Natural killer cell (primary cell): Measurements from ENCODE around the gene C1GALT1. TPM values are rescaled to one million over a fixed set of nuclear protein-coding genes. Genes with fewer than 3 reads are reported as not detected.
A peak's percentile ranks its signal among the peaks of the same experiment; 100 is the strongest.

Experiments used
- ATAC-seq, 3 donors: fragments of 150-1000 bp in 2 of 3; fragments of 200-7000 bp in 1 of 3; cut with Tn5 transposase; 1 replicate in 1 of 3; 2 replicates in 2 of 3; pipeline ENCODE4 v1.10.0; 2021; ENCODE audit warnings: mild to moderate bottlenecking in 2 of 3, moderate library complexity in 2 of 3
- DNase-seq, 2 donors: peaks; one replicate each; pipeline versions ENCODE4 v3.0.0 to v3.0.0-alpha.2; 2013 to 2021; ENCODE audit warnings: mixed read lengths in 1 of 2
- H3K27ac ChIP-seq: one replicate; pipeline ENCODE4 v1.5.1; 2013; ENCODE audit warnings: mild to moderate bottlenecking, low read length
- H3K27me3 ChIP-seq: one replicate; pipeline ENCODE4 v1.6.1; 2013; ENCODE audit warnings: low read length; ENCODE audit not compliant: control insufficient read depth, insufficient read depth
- H3K36me3 ChIP-seq: one replicate; pipeline ENCODE4 v1.6.1; 2013; ENCODE audit warnings: low read length; ENCODE audit not compliant: control insufficient read depth, insufficient read depth
- H3K4me1 ChIP-seq: one replicate; pipeline ENCODE4 v1.6.1; 2013; ENCODE audit warnings: low read length; ENCODE audit not compliant: control insufficient read depth, insufficient read depth
- H3K4me3 ChIP-seq: one replicate; pipeline ENCODE4 v1.5.1; 2013; ENCODE audit warnings: low read length
- H3K9me3 ChIP-seq: one replicate; pipeline ENCODE4 v1.6.1; 2013; ENCODE audit warnings: low read length; ENCODE audit not compliant: control insufficient read depth, insufficient read depth
- H3K27ac Mint-ChIP-seq, 2 donors: one replicate each; pipeline ENCODE4 v1.8.0; 2022; ENCODE audit warnings: mild to moderate bottlenecking in 2 of 2, mixed read lengths in 2 of 2, moderate library complexity in 1 of 2
- H3K27me3 Mint-ChIP-seq, 2 donors: one replicate each; pipeline ENCODE4 v1.8.0; 2022; ENCODE audit warnings: low read depth in 2 of 2, mixed read lengths in 2 of 2
- H3K36me3 Mint-ChIP-seq: one replicate; pipeline ENCODE4 v1.8.0; 2022; ENCODE audit warnings: mixed read lengths
- H3K4me1 Mint-ChIP-seq, 2 donors: one replicate each; pipeline ENCODE4 v1.8.0; 2022; ENCODE audit warnings: mixed read lengths in 2 of 2
- H3K4me3 Mint-ChIP-seq: one replicate; pipeline ENCODE4 v1.8.0; 2022; ENCODE audit warnings: mild to moderate bottlenecking, moderate library complexity, mixed read lengths
- H3K9me3 Mint-ChIP-seq, 2 donors: one replicate each; pipeline ENCODE4 v1.8.0; 2022; ENCODE audit warnings: mixed read lengths in 2 of 2
- CTCF ChIP-seq: fragments of 200-600 bp; IDR thresholded peaks from one replicate; pipeline ENCODE4 v1.8.0; 2022; ENCODE audit warnings: antibody characterized with exemption
- WGBS: methylation state at CpG from one replicate; pipeline ENCODE4 v1.1.7; 2013; ENCODE audit warnings: missing lambda C conversion rate; ENCODE audit not compliant: insufficient coverage; 5-methylcytosine and 5-hydroxymethylcytosine counted together
- intact Hi-C: fragments of 100-400 bp; cut with micrococcal nuclease; formaldehyde crosslinking; loops from one replicate; pipeline ENCODE4 v1.14.2; 2022
- total RNA-seq, 4 donors: library from RNA; stranded (reverse); fragments of 120-200 nt in 1 of 4; gene quantifications; one replicate each; pipeline versions ENCODE4 v1.2.3 to v1.2.4, GENCODE V29; 2013 to 2022

The C1GALT1 gene
- total RNA-seq, 3 donors from 2014 or later (not counting 1 experiment from before 2014, with no cell fraction given), result 54.5 to 64.5 (median 63.7) TPM

- peak in 1 of 2 donors; percentile 11 for DNase-seq
- 100% methylated on average over 1 of the region's 1 CpG for WGBS
- Histone ChIP-seq H3K36me3 (peaks cover 20% of the 10 kb centered on the region), H3K27ac (no peak overlapping the region), H3K9me3 (no peaks in the 10 kb centered on the region), H3K4me1 (no peaks in the 10 kb centered on the region), H3K4me3 (no peak overlapping the region), H3K27me3 (no peaks in the 10 kb centered on the region)
- no peak for TF ChIP-seq CTCF
- Mint-ChIP-seq H3K27ac (peak overlapping the region in 1 of 2 donors; percentile 63), H3K4me1 (peaks cover 31 to 41% of the 10 kb centered on the region in 2 donors), H3K27me3 (no peaks in the 10 kb centered on the region), H3K4me3 (no peak overlapping the region), H3K36me3 (peaks cover 15% of the 10 kb centered on the region), H3K9me3 (peaks cover 4 to 7% of the 10 kb centered on the region in 2 donors)
- ATAC-seq, result no peak
- intact Hi-C loops, result no loop called here
These were observed 48.7 kb downstream of the C1GALT1 start for GRCh38 chr7:7231000-7231399.

GRCh38 chr7:7231865-7232264 lies 49.5 kb downstream of the C1GALT1 start:
- intact Hi-C loops, result no loop called here
- 100% methylated on average over 3 of the region's 3 CpGs for WGBS
- no peaks in the 10 kb centered on the region for H3K9me3 ChIP-seq
- no peaks in the 10 kb centered on the region for H3K27me3 Mint-ChIP-seq
- TF ChIP-seq CTCF, result no peak
- no peaks in the 10 kb centered on the region for H3K4me1 ChIP-seq
- H3K27ac Mint-ChIP-seq, result peak overlapping the region; percentile 63 to 66
- no peak for ATAC-seq
- H3K27ac ChIP-seq, result no peak overlapping the region
- H3K9me3 Mint-ChIP-seq, result peaks cover 4 to 7% of the 10 kb centered on the region in 2 donors
- peaks cover 19% of the 10 kb centered on the region for H3K36me3 ChIP-seq
- H3K36me3 Mint-ChIP-seq, result peaks cover 15% of the 10 kb centered on the region
- no peak overlapping the region for H3K4me3 ChIP-seq
- H3K4me3 Mint-ChIP-seq, result no peak overlapping the region
- no peak for DNase-seq
- peaks cover 35 to 45% of the 10 kb centered on the region in 2 donors for H3K4me1 Mint-ChIP-seq
- no peaks in the 10 kb centered on the region for H3K27me3 ChIP-seq

GRCh38 chr7:7235347-7235746 lies 53.0 kb downstream of the C1GALT1 start:
- Histone ChIP-seq H3K27me3 (no peaks in the 10 kb centered on the region), H3K4me1 (no peaks in the 10 kb centered on the region), H3K9me3 (no peaks in the 10 kb centered on the region), H3K27ac (no peak overlapping the region), H3K36me3 (peaks cover 39% of the 10 kb centered on the region), H3K4me3 (no peak overlapping the region)
- peaks cover 22% of the 10 kb centered on the region for H3K36me3 Mint-ChIP-seq
- H3K27ac Mint-ChIP-seq, result no peak overlapping the region
- no peak for ATAC-seq
- no peak for DNase-seq
- H3K27me3 Mint-ChIP-seq, result no peaks in the 10 kb centered on the region
- WGBS, result 97% methylated on average over 3 of the region's 3 CpGs
- TF ChIP-seq CTCF, result no peak
- peaks cover 4 to 7% of the 10 kb centered on the region in 2 donors for H3K9me3 Mint-ChIP-seq
- peaks cover 41 to 43% of the 10 kb centered on the region in 2 donors for H3K4me1 Mint-ChIP-seq
- intact Hi-C loops, result loop anchor here (5.0 kb wide), 1 partner anchor 53 kb away; the partner anchor contains the start of gene C1GALT1
- no peak overlapping the region for H3K4me3 Mint-ChIP-seq

GRCh38 chr7:7236041-7236440 lies 53.7 kb downstream of the C1GALT1 start:
- intact Hi-C loops, result loop anchor here (5.0 kb wide), 1 partner anchor 54 kb away; the partner anchor contains the start of gene C1GALT1
- peaks cover 39 to 41% of the 10 kb centered on the region in 2 donors for H3K4me1 Mint-ChIP-seq

More at GRCh38 chr7:7236041-7236440, 53.7 kb downstream of the C1GALT1 start:
- Mint-ChIP-seq H3K27ac (peak overlapping the region in 1 of 2 donors; percentile 93), H3K4me3 (no peak overlapping the region), H3K9me3 (peaks cover 4% of the 10 kb centered on the region in 2 donors), H3K27me3 (no peaks in the 10 kb centered on the region), H3K36me3 (peaks cover 19% of the 10 kb centered on the region)
- peaks cover 42% of the 10 kb centered on the region for H3K36me3 ChIP-seq
- WGBS, result 91% methylated on average over 1 of the region's 1 CpG
- no peaks in the 10 kb centered on the region for H3K9me3 ChIP-seq
- no peaks in the 10 kb centered on the region for H3K27me3 ChIP-seq
- no peak overlapping the region for H3K27ac ChIP-seq
- TF ChIP-seq CTCF, result no peak
- H3K4me3 ChIP-seq, result no peak overlapping the region
- DNase-seq, result no peak
- ATAC-seq, result no peak
- H3K4me1 ChIP-seq, result no peaks in the 10 kb centered on the region
